Head of caudate nucleus (tissue), 42 donors: ENCODE results near the gene CMTM1.
"Not testable (repeated sequence)": the region's sequence is repeated elsewhere in the genome, so short reads cannot be mapped to it uniquely, and the experiment has no call there.

Experiments
- DNase-seq, 42 donors: peaks; one replicate each; pipeline versions ENCODE4 v3.0.0 to v3.0.0-alpha.2; 2020 to 2021; ENCODE audit warnings: mixed read lengths in 7 of 42
- intact Hi-C: fragments of 100-400 bp; cut with DNase I; formaldehyde crosslinking; loops from one replicate; pipeline ENCODE4 v1.15.0; 2022

The CMTM1 gene

GRCh38 chr16:66581246-66581952, 15.2 kb downstream of the CMTM1 start:
- DNase-seq = no peak
- intact Hi-C loops = no loop called here

- intact Hi-C loops = no loop called here
- DNase-seq = peak in 2 of 42 donors; percentile 24 to 44
Measured at GRCh38 chr16:66585481-66586239, 19.4 kb downstream of the CMTM1 start.

- peak in 5 of 42 donors; percentile 25 to 60 (median 38) for DNase-seq
- intact Hi-C loops = no loop called here
Measured at GRCh38 chr16:66587881-66588600, 21.8 kb downstream of the CMTM1 start.

- intact Hi-C loops = no loop called here
- peak in 26 of 42 donors; percentile 23 to 61 (median 40) for DNase-seq
Measured at GRCh38 chr16:66588981-66589713, 22.9 kb downstream of the CMTM1 start.

- no peak for DNase-seq
- intact Hi-C loops = no loop called here
Measured at GRCh38 chr16:66590322-66590721, 24.1 kb downstream of the CMTM1 start.

GRCh38 chr16:66591018-66591417, 24.8 kb downstream of the CMTM1 start:
- no peak for DNase-seq
- intact Hi-C loops = no loop called here

GRCh38 chr16:66592241-66592640, 26.0 kb downstream of the CMTM1 start:
- intact Hi-C loops = no loop called here
- DNase-seq = no peak

- DNase-seq = no peak
- intact Hi-C loops = no loop called here
Measured at GRCh38 chr16:66592814-66593213, 26.6 kb downstream of the CMTM1 start.

GRCh38 chr16:66594739-66595138, 28.5 kb downstream of the CMTM1 start:
- no peak for DNase-seq

GRCh38 chr16:66596559-66596958, 30.3 kb downstream of the CMTM1 start:
- DNase-seq, intact Hi-C loops: not testable (repeated sequence)

More at GRCh38 chr16:66594739-66595138, 28.5 kb downstream of the CMTM1 start:
- intact Hi-C loops = no loop called here

GRCh38 chr16:66596986-66597848, 31.0 kb downstream of the CMTM1 start:
- intact Hi-C loops = no loop called here
- no peak for DNase-seq

- intact Hi-C loops = no loop called here
- no peak for DNase-seq
Measured at GRCh38 chr16:66598111-66598510, 31.9 kb downstream of the CMTM1 start.

GRCh38 chr16:66599726-66600125, 33.5 kb downstream of the CMTM1 start:
- intact Hi-C loops = loop anchor here (5.0 to 10.0 kb wide), 3 partner anchors 115 to 265 kb away; no protein-coding TSS in a partner anchor
- DNase-seq = no peak

GRCh38 chr16:66600477-66600876, 34.2 kb downstream of the CMTM1 start:
- intact Hi-C loops = loop anchor here (5.0 to 10.0 kb wide), 3 partner anchors 114 to 264 kb away; no protein-coding TSS in a partner anchor
- no peak for DNase-seq

GRCh38 chr16:66601471-66601870, 35.2 kb downstream of the CMTM1 start:
- no peak for DNase-seq
- intact Hi-C loops = loop anchor here (5.0 to 10.0 kb wide), 3 partner anchors 113 to 263 kb away; no protein-coding TSS in a partner anchor

- intact Hi-C loops = loop anchor here (5.0 to 10.0 kb wide), 3 partner anchors 111 to 261 kb away; no protein-coding TSS in a partner anchor
- DNase-seq = peak in 33 of 42 donors; percentile 19 to 70 (median 45)
Measured at GRCh38 chr16:66603537-66604375, 37.5 kb downstream of the CMTM1 start.
